Mucosa of rectum (tissue), 2 donors: ENCODE measurements around the gene FHIT.

Experiments used
- H3K27ac ChIP-seq, 2 donors: one replicate each; pipeline ENCODE4 v1.7.0; 2013; ENCODE audit warnings: inconsistent platforms in 2 of 2, low read depth in 2 of 2, low read length in 2 of 2
- H3K27me3 ChIP-seq, 2 donors: one replicate each; pipeline ENCODE4 v1.7.0; 2013; ENCODE audit warnings: low read length in 2 of 2; ENCODE audit not compliant: control insufficient read depth in 2 of 2, insufficient read depth in 2 of 2
- H3K36me3 ChIP-seq, 2 donors: one replicate each; pipeline ENCODE4 v1.7.0; 2013; ENCODE audit warnings: low read length in 2 of 2; ENCODE audit not compliant: control insufficient read depth in 2 of 2, insufficient read depth in 2 of 2
- H3K4me1 ChIP-seq, 2 donors: one replicate each; pipeline ENCODE4 v1.7.0; 2013; ENCODE audit warnings: low read length in 2 of 2, mild to moderate bottlenecking in 1 of 2; ENCODE audit not compliant: control insufficient read depth in 2 of 2, insufficient read depth in 2 of 2
- H3K4me3 ChIP-seq, 2 donors: one replicate each; pipeline ENCODE4 v1.7.0; 2013; ENCODE audit warnings: low read length in 2 of 2
- H3K9ac ChIP-seq, 2 donors: one replicate each; pipeline ENCODE4 v1.7.0; 2013; ENCODE audit warnings: low read length in 2 of 2, low read depth in 1 of 2, mild to moderate bottlenecking in 1 of 2
- H3K9me3 ChIP-seq, 2 donors: one replicate each; pipeline ENCODE4 v1.7.0; 2013; ENCODE audit warnings: low read length in 2 of 2; ENCODE audit not compliant: control insufficient read depth in 2 of 2
- donor health status: healthy.
- donor health status: Normal muscosa, but diverticular disease.

Gene FHIT

DNA sequence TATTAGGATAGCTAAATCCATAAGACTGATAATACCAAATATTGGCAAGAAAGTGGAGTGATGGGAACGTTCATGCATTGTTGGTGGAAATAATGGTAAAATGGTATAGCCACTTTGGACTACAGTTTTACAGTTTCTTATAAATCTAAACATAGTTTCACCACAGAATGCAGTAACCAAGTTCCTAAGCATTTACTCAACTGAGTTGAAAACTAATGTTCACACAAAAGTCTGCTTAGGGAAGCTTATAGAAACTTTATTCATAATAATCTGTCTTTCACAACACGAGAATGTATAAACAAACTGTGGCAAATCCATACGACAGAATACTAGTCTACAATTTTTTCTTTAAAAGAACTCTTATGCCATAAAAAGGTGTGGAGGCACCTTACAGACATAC, 969.3 kb downstream of the FHIT start:
- no peak overlapping the region for H3K4me3 ChIP-seq
- H3K27me3 ChIP-seq = no peaks in the 10 kb centered on the region
- H3K36me3 ChIP-seq = no peaks in the 10 kb centered on the region
- no peak overlapping the region for H3K27ac ChIP-seq
- no peaks in the 10 kb centered on the region for H3K9me3 ChIP-seq
- no peaks in the 10 kb centered on the region for H3K4me1 ChIP-seq
- H3K9ac ChIP-seq = no peak overlapping the region

- Histone ChIP-seq H3K4me3 (no peak overlapping the region), H3K27ac (no peak overlapping the region), H3K9me3 (no peaks in the 10 kb centered on the region), H3K36me3 (no peaks in the 10 kb centered on the region), H3K27me3 (no peaks in the 10 kb centered on the region), H3K9ac (no peak overlapping the region), H3K4me1 (no peaks in the 10 kb centered on the region)
These were observed 973.9 kb downstream of the FHIT start for GRCh38 chr3:60277361-60277800.

GRCh38 chr3:60276615-60277014, 974.6 kb downstream of the FHIT start:
- Histone ChIP-seq H3K4me1 (no peaks in the 10 kb centered on the region), H3K36me3 (no peaks in the 10 kb centered on the region), H3K27ac (no peak overlapping the region), H3K27me3 (no peaks in the 10 kb centered on the region), H3K9ac (no peak overlapping the region), H3K4me3 (no peak overlapping the region), H3K9me3 (no peaks in the 10 kb centered on the region)

DNA sequence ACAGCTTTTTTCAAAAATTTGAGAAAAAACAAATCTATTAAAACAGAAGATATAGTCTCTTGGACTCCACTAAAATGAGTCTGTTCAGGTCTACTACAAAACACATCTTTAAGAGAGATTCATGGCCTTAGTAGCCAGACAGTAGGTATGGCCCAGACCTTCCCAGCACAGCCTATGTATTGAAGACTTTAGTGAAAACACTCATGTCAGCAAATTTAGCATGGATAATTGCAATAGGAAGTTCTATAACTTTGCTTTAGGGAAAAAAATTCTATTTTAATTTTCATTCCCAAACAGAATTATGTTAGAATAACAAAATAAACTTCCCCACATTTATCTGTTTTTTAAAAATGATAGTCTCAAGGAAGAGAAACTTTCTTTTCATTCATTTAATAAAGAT, 976.6 kb downstream of the FHIT start:
- Histone ChIP-seq H3K9me3 (no peaks in the 10 kb centered on the region), H3K27me3 (no peaks in the 10 kb centered on the region), H3K4me3 (no peak overlapping the region), H3K27ac (no peak overlapping the region), H3K4me1 (no peaks in the 10 kb centered on the region), H3K36me3 (no peaks in the 10 kb centered on the region), H3K9ac (no peak overlapping the region)

- H3K36me3 ChIP-seq = no peaks in the 10 kb centered on the region
- no peak overlapping the region for H3K9ac ChIP-seq
- no peak overlapping the region for H3K4me3 ChIP-seq
These were observed 977.2 kb downstream of the FHIT start for GRCh38 chr3:60274098-60274497.

DNA sequence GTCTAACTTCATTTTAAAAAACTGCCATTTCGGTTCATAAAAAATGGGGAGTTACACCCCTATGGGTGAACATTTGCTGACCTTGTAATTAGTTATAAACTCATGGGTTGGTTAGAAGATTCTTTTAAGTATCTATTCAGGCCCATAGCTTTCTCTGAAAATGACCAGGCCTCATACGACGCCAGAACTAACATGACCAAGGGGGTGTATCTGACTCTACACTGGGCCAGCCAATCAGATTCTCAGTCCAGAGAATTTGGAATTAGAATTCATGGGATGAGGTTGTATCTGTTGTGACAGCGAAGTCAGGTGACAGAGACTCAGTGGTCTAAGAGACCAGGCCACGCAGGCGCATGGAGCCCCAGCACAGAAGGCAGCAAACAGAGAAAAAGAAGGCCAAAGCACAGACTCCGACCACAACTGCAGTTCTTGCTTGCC, 981.4 kb downstream of the FHIT start:
- Histone ChIP-seq H3K9me3 (no peaks in the 10 kb centered on the region), H3K27me3 (no peaks in the 10 kb centered on the region), H3K36me3 (no peaks in the 10 kb centered on the region), H3K4me1 (no peaks in the 10 kb centered on the region), H3K27ac (no peak overlapping the region), H3K4me3 (no peak overlapping the region), H3K9ac (no peak overlapping the region)

More at GRCh38 chr3:60274098-60274497, 977.2 kb downstream of the FHIT start:
- H3K27ac ChIP-seq = no peak overlapping the region
- no peaks in the 10 kb centered on the region for H3K4me1 ChIP-seq
- H3K9me3 ChIP-seq = no peaks in the 10 kb centered on the region
- H3K27me3 ChIP-seq = no peaks in the 10 kb centered on the region

DNA sequence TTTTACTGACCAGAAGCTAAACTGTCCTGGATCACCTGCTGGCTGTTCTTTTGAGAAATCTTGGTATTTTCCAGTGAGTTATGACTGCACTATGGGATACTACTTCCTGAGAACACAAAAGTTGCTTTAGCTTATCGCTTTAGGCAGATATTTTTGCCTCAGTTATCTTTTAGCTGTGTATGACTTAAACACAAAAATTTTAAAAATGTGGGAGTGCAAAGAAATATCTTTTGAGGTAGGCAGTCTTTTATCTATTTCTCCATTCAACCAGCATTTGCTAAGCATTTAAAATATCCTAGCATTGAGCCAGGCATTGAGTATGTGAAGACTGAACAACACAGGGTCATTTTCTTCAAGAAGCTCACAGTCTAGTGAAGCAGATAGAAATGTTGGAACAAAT, 981.9 kb downstream of the FHIT start:
- H3K4me3 ChIP-seq = no peak overlapping the region
- H3K27ac ChIP-seq = no peak overlapping the region
- no peaks in the 10 kb centered on the region for H3K36me3 ChIP-seq
- H3K27me3 ChIP-seq = no peaks in the 10 kb centered on the region
- H3K4me1 ChIP-seq = no peaks in the 10 kb centered on the region
- no peak overlapping the region for H3K9ac ChIP-seq
- no peaks in the 10 kb centered on the region for H3K9me3 ChIP-seq

DNA sequence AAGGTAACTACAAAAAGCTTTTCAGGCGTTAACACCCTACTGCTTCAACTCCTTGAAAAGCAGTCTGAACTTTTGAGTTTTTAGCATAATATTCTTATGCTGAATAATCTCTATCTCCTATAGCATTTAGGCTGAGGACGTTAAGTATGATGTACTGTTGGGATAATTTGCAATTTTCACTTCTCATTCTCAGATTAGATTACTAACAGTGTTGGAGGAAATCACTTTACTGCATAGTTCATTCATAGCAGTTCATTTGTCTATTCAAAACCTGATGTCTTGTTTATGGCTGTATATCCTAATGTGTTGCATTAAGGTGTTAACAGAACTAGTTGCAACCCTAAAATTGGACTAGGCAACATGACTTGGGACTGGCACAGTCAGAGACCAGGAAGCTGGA, 983.1 kb downstream of the FHIT start:
- H3K9me3 ChIP-seq = no peaks in the 10 kb centered on the region
- no peak overlapping the region for H3K9ac ChIP-seq
- no peaks in the 10 kb centered on the region for H3K36me3 ChIP-seq
- no peaks in the 10 kb centered on the region for H3K4me1 ChIP-seq
- H3K27ac ChIP-seq = no peak overlapping the region
- no peak overlapping the region for H3K4me3 ChIP-seq
- H3K27me3 ChIP-seq = no peaks in the 10 kb centered on the region

- no peaks in the 10 kb centered on the region for H3K4me1 ChIP-seq
- no peaks in the 10 kb centered on the region for H3K9me3 ChIP-seq
- H3K4me3 ChIP-seq = no peak overlapping the region
- H3K27ac ChIP-seq = no peak overlapping the region
- no peak overlapping the region for H3K9ac ChIP-seq
- H3K27me3 ChIP-seq = no peaks in the 10 kb centered on the region
- H3K36me3 ChIP-seq = no peaks in the 10 kb centered on the region
These were observed 984.8 kb downstream of the FHIT start for GRCh38 chr3:60266444-60266843.

DNA sequence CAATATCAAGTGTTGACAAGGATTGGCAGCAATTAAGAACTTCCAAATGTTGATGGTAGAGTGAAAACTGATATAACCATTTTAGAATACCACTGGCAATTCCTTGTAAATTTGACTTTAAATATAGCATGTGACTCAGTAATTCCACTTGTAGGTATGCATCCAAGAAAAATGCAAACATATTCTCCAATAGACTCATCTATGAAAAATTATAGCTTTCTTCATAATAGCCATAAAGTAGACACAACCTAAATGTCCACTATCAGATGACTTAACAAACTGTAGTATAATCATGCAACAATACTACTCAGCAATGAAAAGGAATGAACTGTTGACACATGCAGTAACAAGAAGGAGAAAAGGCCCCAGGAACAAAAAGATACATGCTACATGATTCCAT, 988.1 kb downstream of the FHIT start:
- H3K4me3 ChIP-seq = no peak overlapping the region
- no peaks in the 10 kb centered on the region for H3K36me3 ChIP-seq
- no peak overlapping the region for H3K27ac ChIP-seq
- no peaks in the 10 kb centered on the region for H3K9me3 ChIP-seq
- no peaks in the 10 kb centered on the region for H3K27me3 ChIP-seq
- H3K9ac ChIP-seq = no peak overlapping the region
- no peaks in the 10 kb centered on the region for H3K4me1 ChIP-seq

DNA sequence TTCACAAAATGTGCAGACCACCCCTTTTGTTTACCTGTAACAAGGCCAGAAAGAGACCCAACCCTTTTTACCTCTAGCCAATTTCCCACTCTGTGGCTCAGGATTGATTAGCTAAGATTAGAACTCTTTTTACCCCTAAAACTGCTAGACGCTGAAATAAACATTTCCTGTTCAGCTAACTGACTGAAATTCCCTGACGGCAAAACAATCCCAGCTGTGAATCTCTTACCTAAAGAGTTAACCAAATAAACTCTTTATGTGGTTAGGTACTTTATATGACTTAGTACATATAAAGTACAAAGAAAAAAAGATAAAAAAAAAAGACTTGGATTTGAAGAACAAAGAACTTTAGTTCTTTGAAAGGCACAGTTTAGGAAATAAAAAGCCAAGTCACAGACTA, 988.7 kb downstream of the FHIT start:
- Histone ChIP-seq H3K4me1 (no peaks in the 10 kb centered on the region), H3K27ac (no peak overlapping the region), H3K9ac (no peak overlapping the region), H3K4me3 (no peak overlapping the region), H3K9me3 (no peaks in the 10 kb centered on the region), H3K27me3 (no peaks in the 10 kb centered on the region), H3K36me3 (no peaks in the 10 kb centered on the region)
